Muscle of back (tissue), 11 donors: Measurements from ENCODE around the gene KCMF1. TPM values are rescaled to one million over a fixed set of nuclear protein-coding genes. Genes with fewer than 3 reads are reported as not detected.
A peak's percentile ranks its signal among the peaks of the same experiment; 100 is the strongest.

Experiments used
- DNase-seq, 3 donors: peaks; one replicate each; pipeline versions ENCODE4 v3.0.0 to v3.0.0-alpha.2; 2013
- polyA plus RNA-seq, 10 donors: library from polyadenylated mRNA; unstranded; fragments of 120-200 nt; gene quantifications; one replicate each; pipeline ENCODE4 v1.2.1, GENCODE V29; 2013; ENCODE audit not compliant: insufficient read length in 10 of 10

KCMF1 gene
- polyA plus RNA-seq, 10 donors: 36.0 to 56.3 (median 46.3) TPM

GRCh38 chr2:85077859-85078419 is 107.0 kb downstream of the KCMF1 start:
- no peak for DNase-seq

- DNase-seq: no peak
Observed at GRCh38 chr2:85078536-85078935, 107.6 kb downstream of the KCMF1 start.

GRCh38 chr2:85083092-85083491 is 112.1 kb downstream of the KCMF1 start:
- DNase-seq: no peak

GRCh38 chr2:85085563-85085962 is 114.6 kb downstream of the KCMF1 start:
- DNase-seq: no peak

- no peak for DNase-seq
Observed at GRCh38 chr2:85087541-85087940, 116.6 kb downstream of the KCMF1 start.

- DNase-seq: no peak
Observed at GRCh38 chr2:85088921-85089320, 118.0 kb downstream of the KCMF1 start.

GRCh38 chr2:85089585-85089984 is 118.6 kb downstream of the KCMF1 start:
- DNase-seq: peak; percentile 21 to 84 (median 55)

- no peak for DNase-seq
Observed at GRCh38 chr2:85091838-85092237, 120.9 kb downstream of the KCMF1 start.

- no peak for DNase-seq
Observed at GRCh38 chr2:85095094-85095493, 124.1 kb downstream of the KCMF1 start.

GRCh38 chr2:85096616-85097015 is 125.7 kb downstream of the KCMF1 start:
- no peak for DNase-seq

GRCh38 chr2:85104228-85104627 is 133.3 kb downstream of the KCMF1 start:
- DNase-seq: no peak

- DNase-seq: peak in 2 of 3 donors; percentile 52 to 74
Observed at GRCh38 chr2:85106489-85107180, 135.7 kb downstream of the KCMF1 start.

Other genes starting within 250 kb of the KCMF1 start
- 1 to 10 TPM in 1 of 10 donors, under 1 TPM in 9; 0.12 to 7.8 (median 0.39) TPM for gene TRABD2A, start 90.1 kb upstream of the KCMF1 start, polyA plus RNA-seq
- gene TMSB10, start 65.5 kb upstream of the KCMF1 start, polyA plus RNA-seq: 1,000 to 10,000 TPM; 1,032 to 1,730 (median 1,254) TPM
- gene TCF7L1, start 162.2 kb downstream of the KCMF1 start, polyA plus RNA-seq: 10 to 100 TPM; 31.2 to 48.0 (median 36.8) TPM